AG08396 (cell line): ENCODE results near the gene ADGRB2.

Source experiments
- DNase-seq: peaks from one replicate; pipeline ENCODE4 v3.0.0; 2012; ENCODE audit warnings: low spot score, mixed read lengths

ADGRB2 gene

DNA sequence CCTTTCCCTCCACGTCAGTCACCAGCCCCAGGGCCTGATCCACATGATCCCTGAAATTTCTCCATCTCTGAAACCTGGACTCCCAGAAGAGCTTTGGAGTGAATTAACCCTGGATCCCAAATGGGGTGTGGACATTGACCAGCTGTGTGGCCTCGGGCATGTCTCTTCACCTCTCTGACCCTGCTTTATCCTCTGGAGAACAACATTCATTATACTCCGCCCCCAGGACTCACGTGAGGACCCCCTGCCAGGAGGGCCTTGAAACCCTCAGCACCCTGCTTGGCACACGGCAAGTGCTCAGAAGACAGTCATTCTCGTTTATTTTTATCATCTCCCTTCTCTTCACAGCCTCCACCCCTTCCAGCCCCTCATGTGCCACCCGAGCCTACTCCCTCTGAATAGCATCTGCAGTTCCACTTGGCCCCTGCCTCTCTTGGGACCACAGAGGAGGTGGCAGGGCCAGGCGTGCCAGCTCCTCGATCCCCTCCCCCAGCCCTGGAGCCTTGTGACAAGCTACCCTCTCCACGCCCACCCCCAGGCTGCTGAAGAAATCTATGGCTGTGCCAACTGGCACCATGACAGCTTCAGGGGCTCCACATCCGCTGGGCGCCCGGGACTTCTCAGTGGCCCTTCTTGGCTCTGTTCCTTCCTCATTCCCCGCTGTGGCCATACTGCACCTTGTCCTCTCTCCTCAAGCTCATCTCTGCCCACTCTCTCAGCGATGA is 18.0 kb downstream of the ADGRB2 start:
- DNase-seq: no peak

DNA sequence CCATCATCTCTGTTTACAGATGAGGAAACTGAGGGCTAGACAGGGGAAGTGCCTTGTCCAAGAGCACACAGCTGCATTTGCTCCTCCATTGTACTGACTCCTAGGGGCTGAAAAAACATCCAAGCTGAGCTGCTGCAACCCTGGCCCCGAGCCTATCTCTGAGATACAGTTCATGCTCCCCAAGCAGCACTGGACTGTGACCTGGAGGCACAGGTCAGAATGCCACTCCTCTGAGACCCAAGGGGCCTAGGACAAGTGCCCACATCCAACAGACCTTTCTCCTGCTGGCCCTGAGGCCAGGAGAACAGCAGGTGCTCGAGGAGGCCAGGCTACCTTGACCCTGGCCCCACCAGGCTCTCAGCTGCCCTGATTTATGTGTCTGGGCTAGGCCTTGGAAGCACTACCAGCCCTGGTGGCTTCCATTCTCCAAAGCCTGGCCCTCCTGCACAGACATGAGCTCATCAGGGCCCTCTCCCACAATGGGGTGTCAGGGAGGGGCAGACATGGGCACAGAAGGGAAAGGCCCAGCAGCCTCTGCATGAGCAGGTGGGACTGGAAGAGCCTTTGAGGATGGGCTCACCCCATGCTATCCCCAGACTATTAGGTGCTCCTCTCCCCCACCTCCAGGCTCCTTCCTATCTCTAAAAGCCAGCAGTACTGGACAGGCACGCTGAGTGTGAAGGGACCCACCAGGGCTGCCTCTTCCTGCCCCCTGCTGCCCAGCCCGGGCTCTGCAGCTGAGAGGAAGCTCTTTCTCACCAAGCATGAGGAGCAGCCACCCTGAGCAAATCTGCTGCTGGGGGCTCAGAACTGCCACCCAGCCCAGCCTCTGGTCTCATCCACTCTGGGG is 18.8 kb downstream of the ADGRB2 start:
- peak; percentile 92 for DNase-seq

DNA sequence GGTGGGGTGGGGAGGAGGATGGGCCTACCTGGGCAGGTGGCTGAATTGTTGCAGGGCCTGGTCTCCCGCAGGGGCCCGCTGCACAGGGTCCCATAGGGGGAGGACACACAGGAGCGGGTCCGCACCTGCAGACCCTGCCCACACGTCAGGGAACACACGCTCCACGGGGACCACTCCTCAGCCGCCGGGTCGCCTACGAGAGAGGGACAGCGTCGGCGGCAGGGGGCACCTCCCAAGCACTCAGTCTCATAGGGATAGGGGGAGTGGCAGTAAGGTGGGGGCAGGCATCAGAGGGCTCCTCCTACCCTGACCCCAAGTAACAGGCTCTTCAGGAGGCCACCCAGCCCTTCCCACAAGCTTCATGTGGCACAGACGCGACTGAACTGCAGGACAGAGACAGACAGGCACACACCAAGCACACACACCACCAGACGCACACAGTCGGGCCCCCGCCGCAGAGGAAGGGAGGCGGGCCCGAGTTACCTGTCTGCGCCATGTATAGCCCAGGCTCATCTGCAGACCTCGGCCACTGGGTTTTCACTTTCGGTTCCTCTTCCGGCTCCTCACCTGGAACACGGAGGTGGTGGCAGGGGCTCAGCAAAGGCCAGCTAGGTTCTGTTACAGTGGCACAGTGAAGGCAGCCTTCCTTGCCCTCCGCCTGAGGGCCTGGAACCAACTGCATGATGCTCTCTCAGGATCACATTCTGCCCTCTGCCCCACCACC is 19.8 kb downstream of the ADGRB2 start:
- no peak for DNase-seq

DNA sequence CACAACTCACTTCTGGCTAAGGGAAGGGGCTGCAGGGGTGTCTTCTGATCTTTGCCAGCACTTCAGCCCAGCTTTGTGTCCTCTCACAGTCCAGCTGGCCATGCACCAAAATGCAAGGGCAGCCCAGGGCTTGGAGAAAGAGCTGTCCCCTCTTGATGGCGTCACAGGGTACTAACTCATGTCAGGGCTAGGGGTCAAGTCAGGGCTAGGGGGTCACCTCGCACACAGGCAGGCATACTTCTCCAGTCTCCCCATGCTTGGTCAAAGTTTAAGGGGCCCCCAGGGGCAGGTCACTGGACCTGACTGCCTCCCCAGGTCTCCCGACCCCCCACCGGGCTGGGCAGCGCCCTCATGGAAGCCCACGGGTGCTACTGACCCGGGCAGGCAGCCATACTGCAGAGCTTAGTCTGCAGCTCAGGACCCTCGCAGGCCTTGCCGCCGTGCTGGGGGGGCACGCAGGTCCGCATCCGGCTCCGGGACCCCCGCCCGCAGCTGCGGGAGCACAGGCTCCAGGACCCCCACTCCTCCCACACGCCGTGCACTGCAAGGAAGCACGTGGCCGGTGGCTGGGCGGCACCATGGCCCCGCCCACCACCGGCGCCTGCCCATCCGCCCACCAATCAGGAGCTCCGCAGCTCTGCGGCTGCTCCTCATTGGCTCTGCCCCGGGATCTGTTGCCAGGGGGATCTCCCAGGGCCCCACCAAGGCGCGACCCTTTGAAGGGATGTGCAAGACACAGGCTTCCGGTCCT is 21.5 kb downstream of the ADGRB2 start:
- no peak for DNase-seq

DNA sequence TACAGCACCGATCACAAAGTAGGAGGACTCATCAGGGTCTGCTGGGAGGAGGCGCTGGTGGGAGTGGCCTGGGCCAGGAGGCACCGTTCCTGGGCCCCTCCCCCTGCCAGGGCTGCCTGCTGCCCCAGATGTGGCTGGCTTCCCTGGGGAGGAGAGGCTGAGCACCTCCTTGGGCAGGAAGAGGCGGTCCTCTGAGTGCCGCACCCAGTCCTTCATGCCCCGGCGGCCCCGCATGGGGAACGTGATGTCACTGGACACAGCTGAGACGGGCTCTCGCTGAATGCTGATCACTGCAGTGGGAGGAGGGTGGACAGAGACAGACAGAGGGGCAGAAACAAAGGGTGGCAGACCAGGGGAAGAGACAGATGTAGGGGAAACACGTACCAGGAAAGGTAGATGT is 24.8 kb downstream of the ADGRB2 start:
- no peak for DNase-seq

DNA sequence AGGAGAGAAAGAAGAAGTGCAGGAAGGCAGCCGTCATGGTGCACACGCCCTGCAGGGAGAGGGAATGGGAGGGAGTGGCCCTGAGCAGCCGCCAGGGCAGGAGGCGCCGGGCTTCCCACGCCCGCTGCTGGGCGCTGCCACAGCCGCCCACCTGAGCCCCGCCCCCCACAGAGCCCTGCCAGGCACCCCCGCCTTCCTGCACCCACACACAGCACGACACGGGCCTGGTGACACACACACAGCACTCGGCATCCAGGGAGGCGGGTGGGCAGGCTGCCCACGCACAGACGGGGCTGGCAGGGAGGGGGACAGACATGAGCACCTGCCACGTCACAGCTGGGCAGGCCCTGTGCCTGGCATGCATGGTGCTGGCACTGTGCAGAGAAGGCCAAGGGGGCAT is 27.5 kb downstream of the ADGRB2 start:
- no peak for DNase-seq

DNA sequence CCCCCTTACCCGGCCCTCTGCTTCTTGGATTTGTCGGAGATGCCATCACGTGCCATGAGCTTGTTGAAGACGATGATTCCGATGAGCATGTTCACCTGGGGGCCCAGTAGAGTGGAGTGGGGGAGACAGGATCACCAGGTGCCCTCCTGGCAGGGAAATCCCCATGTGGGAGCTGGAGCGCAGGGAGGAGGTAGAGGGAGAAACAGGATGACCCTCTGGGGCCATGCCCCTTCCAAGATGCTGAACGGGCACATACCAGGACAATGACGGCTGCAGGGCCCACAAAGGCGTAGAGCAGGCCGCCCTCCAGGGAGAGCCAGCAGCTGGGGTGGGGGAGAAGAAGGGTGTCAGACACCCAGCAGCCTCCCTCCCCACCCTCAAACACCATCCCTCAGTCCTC is 28.6 kb downstream of the ADGRB2 start:
- DNase-seq: no peak

DNA sequence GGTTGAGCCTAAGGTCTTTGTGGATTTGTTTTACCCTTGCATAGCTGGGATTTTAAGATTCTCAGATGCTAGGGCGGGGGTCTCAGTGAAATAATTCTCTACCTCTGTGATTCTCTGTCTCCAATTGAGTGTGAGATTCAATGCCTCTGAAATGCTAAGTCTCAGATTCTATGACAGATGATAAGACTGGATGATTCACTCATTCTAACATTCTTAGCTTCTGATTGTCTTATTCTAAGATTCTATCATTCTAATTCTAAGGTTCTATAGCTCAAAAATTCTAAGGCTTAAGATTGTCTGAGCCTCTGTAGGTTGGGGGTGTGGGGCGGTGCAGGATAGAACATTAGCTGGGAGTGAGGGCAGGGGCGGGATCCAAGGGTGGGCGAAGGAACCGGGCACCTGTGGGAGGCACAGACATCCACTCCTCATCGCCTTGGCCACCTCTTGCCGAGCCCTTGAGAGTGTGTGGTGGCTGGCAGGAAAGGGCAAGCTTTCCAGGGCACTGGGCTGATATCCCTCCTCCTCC is 29.5 kb downstream of the ADGRB2 start:
- DNase-seq: peak; percentile 83

DNA sequence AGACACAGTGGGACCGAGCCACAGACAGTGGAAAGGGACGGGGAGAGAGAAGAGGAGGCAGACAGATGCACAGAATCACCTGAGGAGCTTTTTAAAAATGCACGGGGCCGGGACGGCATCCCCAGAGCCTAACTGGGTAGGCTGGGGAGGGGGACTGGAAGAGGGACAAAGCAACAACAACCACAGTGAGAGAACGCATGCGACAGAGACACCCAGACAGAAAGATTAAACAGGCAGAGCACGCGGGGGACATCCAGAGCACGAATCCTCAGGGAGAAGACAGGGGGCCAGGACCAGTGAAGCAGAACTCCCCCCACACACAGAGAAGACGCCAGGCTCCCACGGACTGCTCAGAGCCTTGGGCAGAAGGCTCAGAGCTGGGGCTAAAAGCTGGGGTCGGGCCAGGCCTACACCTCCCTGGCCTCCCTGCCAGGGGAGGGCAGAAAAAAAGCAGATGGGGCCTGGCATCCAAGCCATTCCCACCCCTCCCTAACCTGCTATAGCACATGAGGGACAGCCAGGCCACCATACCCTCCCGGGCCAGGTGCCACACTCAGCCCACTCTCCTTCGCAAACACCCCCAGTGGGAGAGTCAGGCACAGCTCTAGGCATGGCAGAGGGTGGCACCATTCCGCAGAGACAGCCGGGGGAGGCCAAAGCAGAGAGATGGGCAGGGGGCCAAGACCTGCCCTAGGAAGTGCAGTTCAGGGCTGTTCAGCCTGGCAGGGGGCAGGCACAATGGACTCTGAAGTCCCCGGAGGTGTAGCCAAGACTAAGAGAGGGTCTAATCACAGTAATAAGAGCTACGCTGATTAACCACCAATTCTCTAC is 30.5 kb downstream of the ADGRB2 start:
- no peak for DNase-seq

DNA sequence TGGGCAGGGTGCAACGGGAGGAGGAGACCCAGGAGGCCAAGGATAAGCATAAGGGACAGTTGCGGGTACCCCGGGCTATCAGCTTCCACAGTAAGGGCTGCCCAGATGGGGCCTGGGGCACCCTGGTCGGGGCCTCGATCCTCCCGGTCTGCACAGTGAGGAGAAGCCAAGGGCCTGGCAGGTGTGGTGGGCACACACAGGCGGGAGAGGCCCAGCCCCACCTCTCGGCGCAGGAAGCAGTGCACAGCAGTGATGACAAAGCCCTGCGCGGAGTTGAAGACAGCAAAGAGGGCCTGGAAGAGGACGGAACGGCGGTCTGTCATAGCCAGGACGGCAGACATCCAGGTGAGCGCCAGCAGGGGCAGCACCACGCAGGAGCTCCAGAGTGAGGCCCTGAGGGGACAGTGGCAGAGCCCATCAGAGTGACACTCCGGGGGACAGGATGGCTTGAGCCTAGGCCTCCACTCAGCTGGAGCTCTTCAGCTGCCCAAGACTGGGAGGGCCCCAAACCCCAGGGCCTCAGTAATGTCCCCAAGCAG is 31.3 kb downstream of the ADGRB2 start:
- DNase-seq: no peak

DNA sequence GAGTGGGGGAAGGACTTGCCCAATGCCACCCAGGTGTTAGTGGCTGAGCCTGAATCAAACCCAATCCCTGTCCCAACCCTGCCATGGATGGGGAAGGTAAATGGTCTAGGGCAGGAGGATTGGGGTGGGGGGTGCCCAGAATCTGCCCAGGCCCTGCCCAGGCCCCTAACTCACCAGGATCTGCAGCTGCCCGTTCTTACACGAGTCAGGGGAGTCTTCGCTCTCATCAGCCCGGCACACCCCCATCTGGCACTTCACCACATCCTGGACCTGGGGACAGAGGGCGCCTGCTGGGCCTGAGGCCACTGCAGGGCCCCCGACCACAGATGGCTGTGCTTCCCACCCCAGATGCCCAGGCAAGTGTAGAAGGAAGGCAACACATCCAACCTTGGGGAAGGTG is 31.8 kb downstream of the ADGRB2 start:
- no peak for DNase-seq

DNA sequence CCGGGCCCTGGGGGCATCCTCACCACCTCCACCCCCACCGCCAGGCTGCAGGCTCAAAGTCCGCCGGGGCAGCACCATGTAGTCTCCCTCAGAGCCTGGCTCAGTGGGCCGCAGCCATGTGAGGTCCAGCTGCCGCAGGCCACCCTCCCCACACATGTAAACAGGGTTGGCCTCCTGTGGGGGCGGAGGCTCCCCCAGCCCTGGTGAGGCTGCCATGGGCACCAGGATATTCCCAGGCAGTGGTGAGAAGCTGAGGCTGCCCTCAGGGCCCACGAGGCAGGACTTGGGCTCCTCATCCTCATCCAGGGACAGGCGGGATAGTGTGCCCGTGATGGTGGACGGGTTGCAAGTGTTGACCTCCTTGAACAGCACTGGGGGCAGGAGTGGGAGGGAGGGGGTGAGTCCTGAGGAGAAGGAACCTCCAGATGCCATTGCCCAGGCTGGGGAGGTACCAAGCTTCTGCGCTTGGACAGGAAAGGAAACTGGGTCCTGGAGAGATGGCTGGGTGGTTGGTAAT is 33.0 kb downstream of the ADGRB2 start:
- no peak for DNase-seq

DNA sequence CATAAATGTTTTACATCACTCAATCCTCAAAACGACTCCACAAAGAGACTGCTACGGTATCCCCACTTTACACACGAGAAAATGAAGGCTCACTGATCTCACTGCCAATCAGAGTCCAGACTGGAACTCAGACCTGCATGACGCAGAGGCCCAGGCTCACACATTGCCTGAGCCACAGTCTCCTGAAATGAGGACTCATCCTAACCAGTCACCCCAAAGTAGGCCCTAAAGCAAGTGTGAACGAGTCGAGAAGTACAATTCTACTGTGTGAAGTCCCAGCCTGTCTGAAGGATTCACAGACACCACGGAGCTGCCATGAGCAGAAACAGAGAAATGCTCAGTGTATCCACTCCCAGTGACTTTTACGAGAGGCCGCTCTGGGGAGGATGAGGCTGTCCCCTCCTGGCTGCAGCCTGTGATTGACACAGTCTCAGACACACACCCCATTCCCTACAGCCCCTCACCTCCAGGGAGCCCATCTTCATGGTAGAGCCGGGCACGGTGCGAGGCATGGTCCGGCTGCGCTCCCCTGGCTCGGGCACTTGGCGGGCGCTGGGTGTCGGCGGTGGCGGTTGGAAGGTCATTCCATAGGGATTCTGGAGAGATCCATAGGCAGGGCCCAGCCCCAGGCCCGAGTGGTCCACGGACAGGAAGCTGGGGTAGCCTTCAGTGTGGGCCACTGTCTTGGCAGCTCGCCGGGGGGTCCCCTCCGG is 33.6 kb downstream of the ADGRB2 start:
- DNase-seq: no peak

DNA sequence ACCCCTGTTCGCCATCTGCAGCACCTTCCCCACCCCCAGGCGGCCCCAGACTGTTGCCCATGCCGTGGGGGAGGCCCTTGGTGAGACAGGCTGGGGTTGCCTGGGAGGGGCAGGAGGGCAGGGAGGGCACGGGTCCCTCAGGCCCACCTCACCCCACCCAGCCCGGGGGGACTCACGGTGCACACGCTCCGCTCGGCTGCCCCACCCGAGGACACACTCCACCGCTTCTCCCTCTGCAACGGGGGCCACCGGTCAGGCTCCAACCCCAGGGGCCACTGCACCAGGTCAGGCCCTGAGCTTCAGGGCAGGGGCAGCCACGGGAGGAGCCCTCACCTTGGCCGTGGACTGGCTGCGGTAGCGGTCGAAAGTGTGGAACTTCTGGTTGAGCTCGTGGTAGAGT is 36.3 kb downstream of the ADGRB2 start:
- no peak for DNase-seq

DNA sequence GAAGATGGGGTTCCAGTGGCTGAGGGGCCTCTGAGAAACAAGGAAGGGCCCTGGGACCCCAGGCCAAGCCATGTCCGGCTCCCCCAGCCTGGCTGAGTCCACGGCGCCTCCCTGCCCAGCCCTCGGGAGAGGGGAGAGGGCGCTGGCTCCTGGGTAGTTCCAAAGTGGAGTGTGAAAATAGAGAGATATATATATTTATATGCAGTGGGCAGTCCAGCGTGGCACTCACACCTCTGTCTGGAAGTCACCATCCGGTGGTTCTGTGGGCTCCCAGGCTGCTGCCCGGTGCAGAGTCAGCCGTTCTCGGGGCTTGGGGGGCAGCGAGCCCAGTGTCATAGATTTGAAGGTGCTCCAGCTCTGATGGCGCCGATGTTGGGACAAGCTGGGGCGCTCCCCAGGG is 36.9 kb downstream of the ADGRB2 start:
- no peak for DNase-seq

DNA sequence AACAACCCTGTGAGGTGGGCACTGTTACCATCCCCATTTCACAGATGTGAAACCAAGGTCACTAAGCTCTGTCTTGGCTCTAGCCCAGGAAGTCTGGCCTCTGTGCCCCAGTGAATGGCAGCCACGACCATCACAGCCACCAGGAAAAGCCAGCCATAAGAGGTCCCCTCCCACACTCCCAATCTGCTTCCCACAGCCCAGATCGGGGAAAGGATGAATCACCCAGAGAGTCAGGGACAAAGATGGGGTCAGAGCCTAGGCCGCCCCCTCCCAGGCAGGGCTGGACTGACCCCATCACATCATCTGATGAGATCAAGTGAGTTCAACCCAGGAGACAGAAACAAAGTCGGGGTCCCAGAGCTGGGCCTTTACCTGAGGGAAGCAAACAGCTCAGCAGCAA is 37.4 kb downstream of the ADGRB2 start:
- no peak for DNase-seq

DNA sequence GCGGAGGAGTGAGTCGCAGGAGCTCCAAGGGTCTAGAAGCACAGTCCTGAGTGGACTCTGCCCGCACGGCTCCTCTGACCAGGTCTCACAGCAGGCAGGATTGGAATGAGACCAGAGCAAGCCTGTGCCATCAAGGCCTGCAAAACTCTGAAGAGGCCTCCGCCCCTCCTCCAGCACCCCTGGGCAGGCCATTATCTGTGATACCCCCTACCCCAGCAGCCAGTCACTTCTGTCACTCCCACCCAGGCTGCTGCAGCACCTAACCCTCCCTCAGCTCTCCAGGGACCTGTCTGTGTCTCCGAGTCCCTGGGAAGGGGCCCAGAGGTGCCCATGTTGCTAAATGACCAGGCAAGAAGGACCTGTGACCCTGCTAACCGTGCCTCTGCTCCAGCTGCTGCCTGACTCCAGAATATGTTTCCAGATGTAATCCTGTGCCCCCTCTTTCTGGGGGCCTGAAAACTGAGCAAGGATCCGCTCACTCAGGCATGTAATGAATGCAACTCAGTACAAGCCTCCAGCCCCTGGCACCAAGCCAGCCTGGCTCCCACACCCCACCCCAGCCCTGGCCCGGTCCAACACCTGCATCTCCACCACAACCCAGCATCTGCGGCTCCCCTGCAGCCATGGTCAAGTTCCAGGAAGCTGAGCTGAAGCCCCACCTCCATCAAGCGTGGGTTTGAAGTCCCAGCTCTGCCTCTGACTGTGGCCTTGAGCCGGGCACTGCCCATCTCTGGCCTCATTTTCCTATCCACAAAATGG is 38.2 kb downstream of the ADGRB2 start:
- no peak for DNase-seq

DNA sequence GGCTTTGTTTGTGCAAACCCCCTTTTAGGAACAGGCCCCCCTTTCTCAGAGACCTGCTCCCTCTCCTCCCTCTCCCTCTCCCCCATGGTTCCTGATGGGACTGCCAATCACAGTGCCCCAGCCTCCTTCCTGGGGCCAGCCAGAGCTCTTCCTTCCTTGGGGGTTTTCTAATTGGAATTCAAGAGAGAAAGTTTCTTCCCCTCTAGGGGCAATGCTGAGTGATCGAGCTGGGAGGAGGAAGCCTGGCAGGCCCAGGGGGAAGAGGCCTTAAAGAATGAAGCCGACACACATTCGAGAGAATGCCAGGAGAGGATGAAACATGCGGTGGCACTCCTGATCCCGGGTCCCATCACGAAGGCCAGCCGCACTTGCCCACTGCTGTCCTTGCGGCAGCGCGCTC is 39.0 kb downstream of the ADGRB2 start:
- DNase-seq: no peak

DNA sequence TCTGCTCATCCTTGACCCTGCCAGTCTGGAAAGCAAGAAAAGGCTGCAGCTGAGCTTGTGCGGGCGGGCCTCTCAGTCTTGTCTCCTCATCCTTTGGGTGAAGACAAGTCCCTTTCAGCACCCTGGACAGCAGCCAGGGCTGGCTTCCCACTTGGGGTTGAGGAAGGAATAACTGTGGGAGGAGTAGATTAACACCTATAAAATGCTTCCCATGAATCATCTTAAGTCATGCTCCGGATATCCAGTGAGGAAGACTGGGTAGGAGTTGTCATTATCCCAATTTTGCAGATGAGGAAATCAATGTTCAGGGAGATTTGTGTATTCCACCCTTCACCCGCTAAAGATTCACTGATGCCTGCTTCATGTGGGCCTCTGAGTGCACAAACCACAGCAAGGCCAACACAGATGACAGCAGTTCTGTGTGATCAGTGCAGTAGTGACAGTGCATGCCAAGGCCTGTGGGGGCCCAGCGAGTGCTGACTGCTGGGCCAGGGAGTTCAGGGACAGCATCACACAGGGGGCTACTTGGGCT is 40.2 kb downstream of the ADGRB2 start:
- peak; percentile 81 for DNase-seq
